Measurements from ENCODE around the gene RRP1.

Gene RRP1

GRCh38 chr21:43745772-43746517 lies 43.4 kb upstream of the RRP1 start:
- no peak for TF ChIP-seq CTCF (conservative IDR thresholded peaks at IDR 0.05; ENCODE audit: low read depth)
- POLR2A ChIA-PET (ENCODE audit: low non-redundant PET): no interaction called here
- CTCF ChIA-PET: interaction anchor here (0.6 to 0.9 kb wide), 3 partner anchors 11 to 131 kb away, joined by 3 read pairs; no protein-coding TSS in a partner anchor

GRCh38 chr21:43748622-43749021 lies 40.8 kb upstream of the RRP1 start:
- TF ChIP-seq CTCF (conservative IDR thresholded peaks at IDR 0.05; ENCODE audit: low read depth): no peak
- ChIA-PET CTCF (no interaction called here), POLR2A (ENCODE audit: low non-redundant PET) (no interaction called here)
- no peak for DNase-seq (ENCODE audit: low spot score)
- peak overlapping the region; percentile 62 for H3K27ac ChIP-seq

More at GRCh38 chr21:43745772-43746517, 43.4 kb upstream of the RRP1 start:
- DNase-seq (ENCODE audit: low spot score): no peak
- peak overlapping the region; percentile 62; the same call in 1 of the 2 replicates for H3K27ac ChIP-seq

- peak overlapping the region; percentile 62 for H3K27ac ChIP-seq
- POLR2A ChIA-PET (ENCODE audit: low non-redundant PET): no interaction called here
- CTCF ChIA-PET: interaction anchor here (0.9 kb wide), 1 partner anchor 9 kb away, joined by 3 read pairs; no protein-coding TSS in a partner anchor
- DNase-seq (ENCODE audit: low spot score): no peak
- no peak for TF ChIP-seq CTCF (conservative IDR thresholded peaks at IDR 0.05; ENCODE audit: low read depth)
Observed at GRCh38 chr21:43749651-43750262, 39.6 kb upstream of the RRP1 start.

GRCh38 chr21:43750339-43751033 lies 38.9 kb upstream of the RRP1 start:
- ChIA-PET POLR2A (ENCODE audit: low non-redundant PET) (no interaction called here), CTCF (no interaction called here)
- no peak for DNase-seq (ENCODE audit: low spot score)

GRCh38 chr21:43751955-43752591 lies 37.3 kb upstream of the RRP1 start:
- POLR2A ChIA-PET (ENCODE audit: low non-redundant PET): no interaction called here
- CTCF ChIA-PET: interaction anchor here (0.6 kb wide), 1 partner anchor 779 kb away, joined by 3 read pairs; no protein-coding TSS in a partner anchor
- TF ChIP-seq CTCF (conservative IDR thresholded peaks at IDR 0.05; ENCODE audit: low read depth): no peak
- H3K27ac ChIP-seq: peak overlapping the region; percentile 62
- DNase-seq (ENCODE audit: low spot score): no peak

More at GRCh38 chr21:43750339-43751033, 38.9 kb upstream of the RRP1 start:
- TF ChIP-seq CTCF (conservative IDR thresholded peaks at IDR 0.05; ENCODE audit: low read depth): no peak
- H3K27ac ChIP-seq: peak overlapping the region; percentile 62

Data from RWPE1 (cell line).